NCI-H146 treated with DMSO at 0.1 percent for 48 hours (cell line): ENCODE data around the gene JADE2.

Source experiments
- DNase-seq: peaks from one replicate; lab custom pipeline; 2025; ENCODE audit not compliant: unreplicated experiment; lab: John Stamatoyannopoulos, UW

The JADE2 gene

GRCh38 chr5:134626369-134627014 is 101.0 kb downstream of the JADE2 start:
- DNase-seq: no peak
